SIG-M5 treated with dmso at 0.1 percent for 504 hours (cell line): ENCODE measurements around the gene ICA1L.
"Not testable (repeated sequence)": the region's sequence is repeated elsewhere in the genome, so short reads cannot be mapped to it uniquely, and the experiment has no call there.

Experiments used
- DNase-seq: peaks from one replicate; lab custom pipeline; 2025; ENCODE audit not compliant: unreplicated experiment; lab: John Stamatoyannopoulos, UW

The ICA1L gene

GRCh38 chr2:202871300-202872141, at the start of gene ICA1L:
ICA1L (minus strand) TSS chr2:202871766; CDS start chr2:202829009, 42,757 bp downstream.
- peak; percentile 62 for DNase-seq

DNA sequence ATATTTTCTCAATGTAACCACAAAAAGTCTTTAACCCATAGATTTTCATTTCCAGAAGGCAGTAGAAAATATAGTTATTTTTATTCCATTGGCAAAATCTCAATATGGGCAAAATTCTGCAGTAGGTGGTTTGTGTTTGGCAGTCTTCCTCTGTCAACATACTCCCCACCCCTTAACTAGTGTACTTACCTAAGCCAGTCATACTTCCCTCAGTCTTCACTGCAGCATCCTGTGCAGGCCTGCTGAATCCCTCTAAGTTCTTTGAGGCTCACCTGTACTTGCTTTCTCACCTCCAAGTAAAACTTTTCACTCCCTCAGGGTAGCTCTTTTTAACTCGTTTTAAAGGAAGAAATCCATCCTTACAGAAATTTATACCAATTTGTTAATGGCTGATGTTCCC, 47.3 kb upstream of the ICA1L start:
- no peak for DNase-seq

- not testable (repeated sequence) for DNase-seq
Observed at GRCh38 chr2:202912342-202913201, 41.0 kb upstream of the ICA1L start.

GRCh38 chr2:202911512-202912341, 40.2 kb upstream of the ICA1L start, which contains the start of the genes CARF and WDR12:
CARF (plus strand) TSS chr2:202912275; CDS start chr2:202941903, 29,628 bp downstream.
WDR12 (minus strand) TSS chr2:202911673; CDS start chr2:202911476, 197 bp downstream.
- DNase-seq = peak; percentile 95

DNA sequence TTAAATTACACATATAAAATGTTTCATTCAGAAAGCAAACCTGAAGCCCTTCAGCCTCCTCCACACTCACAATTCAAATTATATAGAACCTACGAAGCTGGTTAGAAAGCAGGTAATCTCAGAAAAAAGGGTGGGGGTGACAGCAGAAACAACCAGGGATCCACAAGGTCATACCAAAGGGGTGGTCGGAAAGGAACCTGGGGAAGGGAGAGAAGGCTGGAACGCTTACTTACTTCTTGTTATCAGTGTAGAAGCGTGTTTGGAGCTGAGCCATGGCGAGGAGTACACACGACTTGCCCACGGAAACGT, 39.6 kb upstream of the ICA1L start:
- DNase-seq = no peak

- no peak for DNase-seq
Observed at GRCh38 chr2:202910698-202911097, 39.1 kb upstream of the ICA1L start.

- DNase-seq = not testable (repeated sequence)
Observed at GRCh38 chr2:202910250-202910649, 38.7 kb upstream of the ICA1L start.

- peak; percentile 92 for DNase-seq
Observed at GRCh38 chr2:202909394-202910192, 38.0 kb upstream of the ICA1L start.

- no peak for DNase-seq
Observed at GRCh38 chr2:202908186-202908585, 36.6 kb upstream of the ICA1L start.

GRCh38 chr2:202905507-202905906, 33.9 kb upstream of the ICA1L start:
- not testable (repeated sequence) for DNase-seq

- no peak for DNase-seq
Observed at GRCh38 chr2:202885190-202885589, 13.6 kb upstream of the ICA1L start.

DNA sequence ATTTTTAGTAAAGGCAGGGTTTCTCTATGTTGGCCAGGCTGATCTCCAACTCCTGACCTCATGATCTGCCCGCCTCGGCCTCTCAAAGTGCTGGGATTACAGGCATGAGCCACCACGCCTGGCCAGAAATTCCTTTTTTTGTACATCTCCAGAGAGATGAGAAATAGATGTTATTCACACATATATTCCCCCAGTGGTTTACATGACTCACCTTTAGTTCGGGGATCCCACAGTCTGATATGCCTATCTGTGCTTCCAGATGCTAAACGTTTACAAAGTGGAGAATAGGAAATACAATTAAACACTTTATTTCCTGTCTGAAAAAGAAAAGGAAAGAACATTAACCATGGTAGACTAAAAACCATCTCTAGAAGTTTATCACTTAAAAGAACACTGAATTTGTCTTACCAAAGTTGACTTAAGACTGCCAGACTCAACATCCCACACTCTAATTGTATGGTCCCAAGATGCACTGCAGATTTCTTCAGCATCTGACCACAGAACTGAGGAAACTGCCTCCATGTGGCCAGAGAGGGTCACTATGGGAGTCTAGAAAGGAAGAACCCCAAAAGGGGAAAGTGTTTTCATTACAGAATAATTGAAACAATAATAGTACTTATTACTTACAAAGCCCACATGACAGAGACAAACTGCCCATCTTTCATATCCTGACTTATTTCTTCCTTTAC, 12.6 kb upstream of the ICA1L start:
- no peak for DNase-seq

GRCh38 chr2:202881570-202881969, 10.0 kb upstream of the ICA1L start:
- DNase-seq = no peak

- DNase-seq = no peak
Observed at GRCh38 chr2:202877699-202878098, 6.1 kb upstream of the ICA1L start.

DNA sequence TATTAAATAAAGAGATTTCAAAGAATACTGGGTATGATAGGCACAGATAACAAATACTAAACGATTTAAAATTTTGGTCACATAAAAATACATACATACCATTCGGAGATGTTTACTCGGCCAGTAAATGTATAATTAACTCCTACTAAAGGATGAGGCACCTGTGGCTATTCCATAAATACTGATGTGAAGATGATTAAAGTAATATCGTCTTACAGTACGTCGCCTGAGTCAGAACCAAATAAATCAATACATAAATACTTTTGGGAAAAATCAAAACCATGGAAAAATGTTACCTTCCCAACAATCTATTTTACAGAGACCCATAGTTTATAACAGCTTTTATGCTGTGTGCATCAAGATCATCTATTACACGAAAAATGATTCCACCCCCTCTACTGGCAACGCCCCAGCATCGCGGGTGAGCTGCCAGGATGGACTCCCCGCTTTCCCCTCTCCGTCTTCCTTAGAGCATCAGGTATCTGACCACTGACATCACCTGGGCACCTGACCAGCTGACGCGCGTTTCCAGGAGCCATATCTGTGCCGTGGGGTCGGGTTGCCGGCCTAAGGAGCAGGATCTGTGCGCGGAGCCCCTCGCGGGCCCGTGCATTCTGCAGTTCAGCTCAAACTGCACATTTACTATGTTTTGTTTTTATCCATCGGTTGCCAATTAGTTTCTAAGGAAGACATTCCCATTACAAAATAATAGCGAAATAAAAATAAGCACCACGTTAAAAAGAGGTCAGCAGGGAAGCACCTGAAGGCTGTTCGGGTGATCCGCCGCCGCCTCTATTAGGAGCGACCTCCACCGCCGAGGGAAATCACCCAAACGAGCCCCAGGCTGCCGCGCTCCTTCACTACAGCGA, 901 bp downstream of the ICA1L start:
- DNase-seq = peak; percentile 77

DNA sequence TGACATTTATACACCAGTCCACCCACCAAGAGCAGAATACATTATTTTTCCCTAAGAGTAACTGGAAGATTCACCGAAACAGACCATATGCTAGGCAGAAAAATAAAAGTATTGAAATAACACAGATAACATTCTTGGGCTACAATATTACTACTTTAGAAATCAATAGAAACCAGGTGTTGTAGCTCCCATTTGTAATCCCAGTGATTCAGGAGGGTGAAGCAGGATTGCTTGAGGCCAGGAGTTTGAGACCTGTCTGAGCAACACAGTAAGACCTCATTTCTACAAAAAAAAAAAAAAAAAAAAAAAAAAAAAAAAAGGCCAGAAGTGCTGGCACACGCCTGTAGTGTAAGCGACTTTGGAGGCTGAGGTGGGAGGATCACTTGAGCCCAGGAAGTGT, 9.6 kb downstream of the ICA1L start:
- DNase-seq = no peak

DNA sequence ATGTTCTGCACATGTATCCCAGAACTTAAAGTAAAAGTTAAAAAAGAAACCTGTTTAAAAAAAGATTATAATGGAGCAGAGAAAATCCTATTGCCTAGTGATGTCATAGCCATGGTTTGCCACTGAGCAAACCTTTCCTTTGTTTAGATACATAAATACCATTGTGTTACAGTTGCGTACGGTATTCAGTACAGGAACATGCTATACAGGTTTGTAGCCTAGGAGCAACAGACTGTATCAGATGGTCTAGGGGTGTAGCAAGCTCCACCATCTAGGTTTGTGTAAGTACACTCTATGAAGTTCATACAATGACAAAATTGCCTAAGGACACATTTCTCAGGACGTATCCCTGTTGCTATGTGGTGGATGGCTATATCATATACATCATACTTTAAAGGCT, 13.0 kb downstream of the ICA1L start:
- peak; percentile 32 for DNase-seq

- DNase-seq = not testable (repeated sequence)
Observed at GRCh38 chr2:202849343-202849742, 22.2 kb downstream of the ICA1L start.

DNA sequence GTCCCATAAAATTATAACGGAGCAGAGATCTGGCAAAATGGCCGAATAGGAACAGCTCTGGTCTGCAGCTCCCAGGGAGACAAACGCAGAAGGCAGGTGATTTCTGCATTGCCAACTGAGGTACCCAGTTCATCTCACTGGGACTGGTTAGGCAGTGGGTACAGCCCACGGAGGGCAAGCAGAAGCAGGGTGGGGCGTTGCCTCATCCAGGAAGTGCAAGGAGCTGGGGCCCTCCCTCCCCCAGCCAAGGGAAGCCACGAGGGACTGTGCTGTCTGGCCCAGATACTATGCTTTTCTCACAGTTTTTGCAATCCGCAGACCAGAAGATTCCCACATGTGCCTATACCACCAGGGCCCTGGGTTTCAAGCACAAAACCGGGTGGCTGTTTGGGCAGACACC, 22.8 kb downstream of the ICA1L start:
- DNase-seq = peak; percentile 58
